Body of pancreas (tissue), 4 donors: ENCODE measurements around the gene DDIT3. TPM values are rescaled to one million over a fixed set of nuclear protein-coding genes. Genes with fewer than 3 reads are reported as not detected.
"Not testable (repeated sequence)": the region's sequence is repeated elsewhere in the genome, so short reads cannot be mapped to it uniquely, and the experiment has no call there.

Experiments used
- ATAC-seq: fragments of 150-250 bp; one replicate; pipeline ENCODE4 v1.9.1; 2016
- DNase-seq, 4 donors: peaks; one replicate each; pipeline ENCODE4 v3.0.0-alpha.2; 2019
- H3K27ac ChIP-seq, 4 donors: fragments of 200-600 bp; sonication (generic); 1 replicate in 3 of 4; 2 replicates in 1 of 4; pipeline versions ENCODE4 v1.5.1 to v1.6.1; 2016 to 2019; ENCODE audit warnings: mild to moderate bottlenecking in 1 of 4, mixed read lengths in 1 of 4, moderate library complexity in 1 of 4
- H3K27me3 ChIP-seq, 2 donors: fragments of 200-600 bp; sonication (generic); one replicate each; pipeline ENCODE4 v1.6.0; 2016; ENCODE audit warnings: mild to moderate bottlenecking in 1 of 2
- H3K36me3 ChIP-seq, 2 donors: fragments of 200-600 bp; sonication (generic); replicated peaks in 1 of 2; 2 replicates each; pipeline ENCODE4 v1.5.1; 2016; ENCODE audit warnings: low read depth in 2 of 2; ENCODE audit not compliant: insufficient read depth in 1 of 2
- H3K4me1 ChIP-seq: fragments of 200-600 bp; sonication (generic); one replicate; pipeline ENCODE4 v1.6.0; 2016
- H3K4me3 ChIP-seq, 2 donors: fragments of 200-600 bp; sonication (generic); 1 replicate in 1 of 2; 2 replicates in 1 of 2; pipeline ENCODE4 v1.5.1; 2016 to 2019
- H3K9me3 ChIP-seq, 3 donors: fragments of 200-600 bp; sonication (generic); 1 replicate in 2 of 3; 2 replicates in 1 of 3; pipeline ENCODE4 v1.5.1; 2016
- CTCF ChIP-seq, 7 experiments: fragments of 450-650 bp in 4 of 7; fragments of 200-600 bp in 3 of 7; sonication (generic) in 3 of 7; IDR thresholded peaks; one replicate each; pipeline ENCODE4 v1.5.1; 2016 to 2019; ENCODE audit warnings: antibody characterized with exemption in 7 of 7
- POLR2A ChIP-seq, 3 donors: fragments of 450-650 bp; IDR thresholded peaks; one replicate each; pipeline ENCODE4 v1.6.1; 2016; ENCODE audit warnings: antibody characterized with exemption in 3 of 3, mild to moderate bottlenecking in 2 of 3
- WGBS, 2 donors: methylation state at CpG; one replicate each; pipeline ENCODE4 v1.1.5; 2017; 5-methylcytosine and 5-hydroxymethylcytosine counted together
- intact Hi-C: fragments of 100-400 bp; cut with DNase I; formaldehyde crosslinking; loops from one replicate; pipeline ENCODE4 v1.15.1; 2023
- total RNA-seq, 2 donors: library from RNA; depleted of rRNA; stranded (reverse); fragments of >200 nt; gene quantifications; one replicate each; pipeline ENCODE4 v1.1.0, GENCODE V29; 2016

Gene DDIT3
- total RNA-seq, 2 donors from 2014 or later: 7.3 to 12.7 TPM

- no peaks in the 10 kb centered on the region for H3K27me3 ChIP-seq
- H3K27ac ChIP-seq: no peak overlapping the region
- H3K4me3 ChIP-seq: no peak overlapping the region
- ATAC-seq (no peak), DNase-seq (no peak)
- no peaks in the 10 kb centered on the region for H3K4me1 ChIP-seq
- H3K9me3 ChIP-seq: no peaks in the 10 kb centered on the region
- 96 to 97% methylated on average over 4 of the region's 4 CpGs for WGBS, 2 donors
- intact Hi-C loops: no loop called here
- peaks cover 0 to 23% of the 10 kb centered on the region in 2 donors for H3K36me3 ChIP-seq
- TF ChIP-seq POLR2A (IDR thresholded peaks at IDR 0.05) (no peak), CTCF (IDR thresholded peaks at IDR 0.05) (no peak)
Measured at GRCh38 chr12:57498571-57498970, 21.7 kb downstream of the DDIT3 start.

GRCh38 chr12:57498132-57498502 lies 22.2 kb downstream of the DDIT3 start:
- no peak overlapping the region for H3K4me3 ChIP-seq
- intact Hi-C loops: no loop called here
- ATAC-seq (no peak), DNase-seq (no peak)
- no peaks in the 10 kb centered on the region for H3K4me1 ChIP-seq
- H3K9me3 ChIP-seq: no peaks in the 10 kb centered on the region
- TF ChIP-seq POLR2A (IDR thresholded peaks at IDR 0.05) (no peak), CTCF (IDR thresholded peaks at IDR 0.05) (no peak)
- no peak overlapping the region for H3K27ac ChIP-seq
- H3K36me3 ChIP-seq: peaks cover 0 to 21% of the 10 kb centered on the region in 2 donors
- 79 to 91% methylated on average over 6 to 9 of the region's 9 CpGs for WGBS, 2 donors
- H3K27me3 ChIP-seq: no peaks in the 10 kb centered on the region

GRCh38 chr12:57497223-57498131 lies 22.8 kb downstream of the DDIT3 start:
- TF ChIP-seq CTCF (IDR thresholded peaks at IDR 0.05): no peak
- TF ChIP-seq POLR2A (IDR thresholded peaks at IDR 0.05): no peak
- Histone ChIP-seq H3K27ac (no peak overlapping the region), H3K4me3 (no peak overlapping the region), H3K9me3 (no peaks in the 10 kb centered on the region), H3K27me3 (no peaks in the 10 kb centered on the region), H3K4me1 (no peaks in the 10 kb centered on the region), H3K36me3 (peaks cover 0 to 20% of the 10 kb centered on the region in 2 donors)
- no peak for ATAC-seq
- no peak for DNase-seq
- 87 to 88% methylated on average over 12 of the region's 12 CpGs for WGBS, 2 donors
- intact Hi-C loops: no loop called here

- intact Hi-C loops: no loop called here
- Histone ChIP-seq H3K4me3 (no peak overlapping the region), H3K27me3 (no peaks in the 10 kb centered on the region), H3K9me3 (no peaks in the 10 kb centered on the region), H3K4me1 (no peaks in the 10 kb centered on the region), H3K27ac (no peak overlapping the region), H3K36me3 (peaks cover 0 to 19% of the 10 kb centered on the region in 2 donors)
- no peak for TF ChIP-seq CTCF (IDR thresholded peaks at IDR 0.05)
- TF ChIP-seq POLR2A (IDR thresholded peaks at IDR 0.05): no peak
- ATAC-seq (no peak), DNase-seq (no peak)
Measured at GRCh38 chr12:57496822-57497221, 23.5 kb downstream of the DDIT3 start.

GRCh38 chr12:57495051-57495701 lies 25.1 kb downstream of the DDIT3 start:
- H3K27me3 ChIP-seq, H3K4me3 ChIP-seq, H3K27ac ChIP-seq, H3K4me1 ChIP-seq, H3K9me3 ChIP-seq, intact Hi-C loops, ATAC-seq, DNase-seq: not testable (repeated sequence)
- 92% methylated on average over 39 of the region's 48 CpGs; no CpG with 5 or more reads in 1 of the 2 donors for WGBS, 2 donors
- peaks cover 9 to 26% of the 10 kb centered on the region in 2 donors for H3K36me3 ChIP-seq
